ENCODE results near the gene TOX4.

DNA sequence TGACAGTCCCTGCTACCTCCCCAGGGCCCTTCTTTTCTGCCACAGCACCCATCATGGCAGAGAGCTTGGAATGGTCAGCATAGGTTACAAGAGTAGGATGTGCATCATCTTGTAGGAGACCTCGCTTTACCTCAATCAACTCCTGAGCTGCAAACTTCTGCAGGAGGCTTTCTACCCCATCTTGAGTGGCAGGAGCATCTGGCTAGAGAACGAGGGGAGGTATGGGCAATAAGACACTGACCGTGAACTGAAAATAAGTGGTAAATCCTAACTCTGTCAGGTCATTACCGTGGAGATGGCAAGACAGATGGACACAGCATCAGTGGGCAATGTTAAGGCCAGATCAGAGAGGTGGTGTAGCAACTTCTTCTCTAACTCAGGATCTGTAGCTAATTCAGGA is 26.4 kb downstream of the TOX4 start:
- TF ChIP-seq GATA2 (IDR thresholded peaks at IDR 0.05; ENCODE audit: low read depth, low read length) (no peak), GATA3 (IDR thresholded peaks at IDR 0.05; ENCODE audit: low read depth, low read length) (no peak)
